ENCODE results near the gene UNK.

UNK gene

DNA sequence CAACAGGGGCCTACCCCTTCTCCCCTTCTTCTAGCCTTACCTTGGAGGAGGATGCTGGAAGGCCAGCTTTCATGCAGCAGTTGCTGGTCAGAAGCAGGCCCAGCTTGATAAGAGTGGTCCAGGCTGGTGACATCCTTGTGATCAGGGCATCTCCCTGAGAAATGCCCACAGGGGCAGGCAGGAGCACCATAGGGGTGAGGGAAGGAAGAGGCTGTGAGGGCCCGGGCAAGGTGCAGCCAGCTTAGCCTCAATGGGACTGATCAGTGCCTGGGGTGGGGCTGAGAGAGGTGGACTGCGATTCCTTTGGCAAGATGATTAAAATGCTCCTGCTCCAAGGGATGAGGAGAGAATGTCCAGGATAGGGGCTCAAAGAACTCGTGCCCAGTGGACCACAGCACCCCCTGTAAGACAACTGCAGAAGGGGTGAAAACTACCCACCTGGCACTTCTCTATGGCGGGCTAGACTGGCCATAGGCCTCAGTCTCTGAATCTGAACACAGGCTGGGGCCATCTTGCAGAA is 10.1 kb upstream of the UNK start:
- peak in 1 of 6 experiments; percentile 43 for DNase-seq

DNA sequence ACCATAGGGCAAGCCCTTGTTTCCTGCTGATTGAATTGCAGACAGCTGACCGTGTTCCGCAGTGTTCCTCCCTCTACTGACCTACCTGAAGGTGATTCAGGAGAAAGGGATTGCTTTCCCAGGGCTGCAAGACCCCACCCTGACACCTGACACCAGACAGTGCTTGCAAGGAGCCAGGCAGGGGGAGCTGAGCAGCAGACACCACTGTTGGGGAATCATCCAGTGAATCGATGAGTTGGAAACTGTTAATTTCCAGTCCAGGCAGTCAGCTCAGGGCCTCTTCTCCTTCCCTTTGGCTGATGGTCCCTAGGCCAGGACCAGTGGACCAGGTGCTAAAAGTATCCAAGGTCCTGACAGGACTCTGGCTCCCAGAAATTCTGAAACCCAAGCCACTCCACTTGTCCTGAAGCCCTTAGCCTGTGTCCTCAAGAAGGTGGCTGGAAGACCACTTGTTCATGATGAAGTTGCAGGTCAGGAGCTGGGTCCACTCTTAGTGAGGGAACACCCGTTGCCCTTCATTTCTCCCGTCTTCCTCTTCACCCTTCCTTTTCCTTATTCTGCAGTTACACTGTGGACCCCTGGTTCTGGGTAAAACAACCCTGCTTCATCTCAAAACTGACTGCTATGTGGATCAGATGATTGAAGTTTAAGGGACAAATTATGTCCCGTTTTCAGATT is 9.5 kb upstream of the UNK start:
- DNase-seq: peak in 2 of 6 experiments; percentile 43 to 45

DNA sequence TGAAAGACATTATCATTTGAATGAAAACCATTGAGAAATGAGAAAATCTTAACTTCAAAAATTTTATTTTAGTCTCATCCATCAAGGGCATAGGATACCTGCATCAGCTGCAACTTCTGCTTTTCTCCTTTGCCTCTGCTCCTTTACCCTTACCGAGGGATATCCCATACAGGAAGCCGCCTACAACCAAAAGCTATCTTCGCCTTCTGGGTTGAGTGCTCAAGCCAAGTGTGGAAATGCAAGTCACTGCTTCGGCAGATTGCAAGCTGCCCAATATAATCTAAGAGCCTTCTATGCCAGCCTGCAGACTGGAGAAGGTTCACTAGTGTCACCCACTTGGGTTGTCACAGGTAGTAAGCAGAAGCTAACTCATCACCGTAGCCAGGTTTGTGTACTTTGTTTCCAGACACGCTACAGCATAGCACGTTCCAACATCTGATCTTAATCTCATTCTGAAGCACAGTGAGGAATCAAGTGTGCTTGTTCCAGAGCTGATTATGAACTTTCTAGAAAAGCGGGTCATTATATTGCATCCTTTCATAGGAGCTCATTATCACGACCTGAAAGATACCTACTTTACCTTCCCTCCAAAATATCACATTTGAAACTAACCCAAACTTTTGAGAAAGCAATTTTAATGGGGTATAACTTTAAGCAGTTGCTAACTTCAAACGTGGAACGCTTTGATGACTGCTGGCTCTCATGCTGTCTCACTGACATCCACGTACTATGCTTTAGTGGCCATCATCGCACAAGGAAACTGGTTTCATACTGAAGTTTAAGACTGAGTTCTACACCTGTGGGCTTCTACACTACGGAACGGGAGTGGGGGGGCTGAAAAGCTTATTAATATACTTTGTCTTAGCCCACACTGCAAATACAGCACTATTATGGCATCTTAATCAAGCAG is 8.0 kb upstream of the UNK start:
- DNase-seq: peak; percentile 24 to 61 (median 30)

DNA sequence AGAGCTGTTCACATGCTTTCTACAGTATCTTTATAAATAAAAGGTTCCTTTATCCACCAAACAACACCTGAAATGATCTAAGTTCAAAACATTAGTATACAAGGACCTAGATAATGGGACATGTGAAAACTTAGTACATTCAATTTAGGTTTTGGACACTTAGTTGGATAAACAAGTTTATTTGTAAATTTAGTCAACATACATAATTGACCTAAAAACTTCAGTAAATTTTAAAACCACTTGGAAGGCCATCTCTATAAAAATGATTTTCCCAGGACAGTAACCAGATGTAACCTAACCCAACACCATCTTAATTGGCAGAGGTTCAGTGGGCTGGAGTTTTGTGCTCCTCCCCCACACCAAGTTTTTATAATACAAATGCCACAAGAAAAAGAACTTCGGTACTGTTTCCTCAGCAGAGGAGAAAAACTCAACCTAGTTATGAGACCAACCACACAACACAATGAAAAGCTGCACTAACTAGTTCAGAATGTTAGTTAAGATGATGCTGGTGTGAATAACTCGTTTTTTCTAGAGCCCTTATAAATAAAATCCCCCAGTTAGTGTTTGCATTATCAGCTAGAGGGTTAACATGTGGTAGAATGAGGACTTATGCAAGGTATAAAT is 7.2 kb upstream of the UNK start:
- DNase-seq: peak in 2 of 6 experiments; percentile 34 to 55

DNA sequence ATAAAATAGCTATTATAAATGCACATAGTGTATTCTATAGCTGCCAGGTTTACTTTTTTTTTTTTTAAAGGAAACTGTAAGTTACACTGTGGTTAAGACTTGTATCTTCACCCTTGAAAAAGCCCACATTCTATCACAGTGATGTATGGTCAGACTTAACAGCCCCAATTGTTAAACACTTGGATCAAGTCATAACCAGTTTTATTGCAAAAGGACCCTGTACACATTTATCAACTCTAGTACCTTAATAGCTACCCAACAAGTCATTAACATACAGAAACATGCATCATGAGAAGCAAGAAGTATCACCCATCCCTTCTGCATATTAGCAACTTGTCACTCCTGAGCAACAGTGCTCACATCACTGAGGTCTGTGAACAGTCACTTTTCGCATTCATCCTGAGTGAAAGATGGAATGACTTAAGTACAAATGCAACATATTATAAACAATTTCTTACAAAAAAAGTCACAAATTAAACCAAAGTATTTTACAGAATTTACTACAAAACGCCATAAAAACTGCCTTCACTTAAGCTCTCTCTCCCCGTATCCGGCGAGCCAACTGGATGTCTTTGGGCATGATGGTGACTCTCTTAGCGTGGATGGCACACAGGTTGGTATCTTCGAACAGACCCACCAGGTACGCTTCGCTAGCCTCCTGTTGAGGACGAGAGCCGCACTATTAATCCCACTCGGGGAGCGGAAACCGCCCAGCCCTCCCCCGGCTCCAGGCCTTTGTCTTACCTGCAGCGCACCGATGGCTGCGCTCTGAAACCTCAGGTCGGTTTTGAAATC is 6.3 kb upstream of the UNK start:
- DNase-seq: peak in 2 of 6 experiments; percentile 22 to 75

GRCh38 chr17:75778861-75779249 is 5.8 kb upstream of the UNK start:
- peak in 5 of 6 experiments; percentile 56 to 79 (median 72) for DNase-seq

DNA sequence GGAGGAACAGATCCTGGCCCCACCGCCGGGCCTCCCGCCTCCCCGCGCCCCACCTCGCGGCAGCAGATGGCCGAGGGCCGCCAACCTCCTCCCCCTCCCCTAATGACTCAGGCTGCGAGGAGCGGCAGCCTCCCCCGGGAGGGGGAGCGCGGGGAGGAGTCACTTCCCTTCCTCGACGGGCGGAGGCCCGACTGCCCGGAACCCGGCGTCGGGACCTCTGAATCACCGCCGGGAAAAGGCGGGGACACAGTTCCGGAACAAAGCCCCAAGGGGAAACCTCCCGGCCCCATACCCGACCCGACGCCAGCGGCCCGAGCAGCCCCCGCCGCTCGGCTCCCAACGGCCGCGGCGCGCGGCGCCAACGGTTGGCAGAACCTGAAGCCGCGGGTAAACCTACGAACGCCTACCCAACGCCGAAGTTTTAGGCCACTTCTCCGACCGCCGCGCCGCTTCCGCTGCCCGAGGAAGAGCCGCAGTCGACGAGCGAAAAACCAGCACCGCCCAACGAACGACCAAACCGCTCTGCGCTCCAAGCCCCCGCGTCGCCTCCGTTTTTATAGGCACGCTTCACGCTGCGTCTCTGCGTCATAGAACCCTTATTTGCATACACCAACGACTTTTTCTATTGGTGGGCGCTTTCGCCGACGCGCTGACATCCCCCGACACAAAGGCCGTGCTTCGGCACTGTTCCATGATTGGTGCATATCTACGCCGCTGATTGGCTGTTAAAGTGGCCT is 5.2 kb upstream of the UNK start:
- DNase-seq: peak; percentile 82 to 98 (median 96)

DNA sequence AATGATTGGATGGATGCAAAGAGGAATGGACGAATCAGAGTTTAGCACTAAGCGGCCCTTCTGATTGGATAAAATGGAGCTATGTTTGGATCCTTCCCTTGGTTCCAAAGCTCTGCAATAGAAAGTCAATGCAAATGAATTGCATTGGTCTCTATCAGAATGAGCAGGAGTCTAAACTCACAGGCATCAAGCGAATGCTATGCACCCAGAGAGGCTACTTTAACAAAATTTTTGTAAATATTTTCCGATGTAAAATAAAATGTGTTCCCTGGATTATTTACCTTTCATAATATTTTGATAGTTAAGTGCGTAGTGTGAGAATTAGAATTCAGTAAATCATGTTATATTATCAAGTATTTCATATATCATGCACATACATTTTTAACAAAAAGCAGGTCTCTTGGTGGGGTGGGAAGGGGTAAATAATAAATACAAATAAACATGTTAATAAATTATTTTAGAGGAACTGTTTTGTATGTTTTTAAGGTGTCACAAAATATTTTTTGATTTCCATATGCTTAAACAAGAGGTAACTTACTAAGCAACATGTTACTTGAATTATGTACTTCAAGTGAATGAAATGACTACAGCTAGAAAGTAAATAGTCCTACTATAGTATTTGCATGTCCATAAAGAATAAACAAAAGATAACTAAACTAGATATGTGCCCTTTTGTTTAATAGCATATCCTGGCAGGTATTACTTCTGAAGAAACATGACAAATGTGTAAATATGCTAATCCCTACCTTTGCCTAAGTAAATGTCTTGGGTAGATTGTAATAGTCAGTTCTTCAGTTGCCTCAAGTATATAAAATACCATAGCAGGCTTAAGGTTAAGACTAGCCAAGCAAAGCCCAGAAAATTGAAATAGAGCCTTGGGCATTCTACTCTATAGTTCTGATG is 4.4 kb upstream of the UNK start:
- no peak for DNase-seq

DNA sequence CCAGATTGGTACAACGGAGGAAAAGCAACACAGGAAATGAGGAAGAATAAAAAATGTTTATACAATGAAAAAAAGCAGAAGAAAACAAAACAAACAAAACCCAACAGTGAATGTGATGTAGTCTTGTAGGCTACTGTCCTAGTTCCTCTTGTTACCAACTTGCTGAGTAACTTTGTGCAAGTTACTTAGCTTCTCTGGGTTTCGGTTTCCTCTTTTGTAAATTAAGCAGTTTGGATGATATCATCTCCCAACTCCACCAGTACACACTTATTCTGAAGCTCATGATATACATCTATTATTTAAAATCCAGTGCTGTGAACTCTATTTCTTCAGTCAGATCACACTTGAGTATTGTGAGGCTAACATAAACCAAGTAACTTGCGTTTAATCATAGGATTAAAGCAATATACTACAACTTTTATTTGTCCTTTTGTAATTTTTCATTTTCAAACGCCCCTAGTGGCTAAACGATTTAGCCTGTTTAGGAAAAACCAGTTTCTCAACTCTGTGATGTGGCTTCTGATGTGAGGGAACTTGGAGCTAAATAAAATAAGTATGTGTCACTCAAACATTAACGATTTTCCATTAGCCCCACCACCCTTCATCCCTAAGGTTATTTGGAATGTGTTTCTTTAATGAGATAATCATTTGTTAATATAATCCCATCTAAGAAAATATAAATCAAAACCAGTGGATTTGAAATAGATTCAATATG is 1.4 kb upstream of the UNK start:
- DNase-seq: peak in 3 of 6 experiments; percentile 61 to 81 (median 71)

DNA sequence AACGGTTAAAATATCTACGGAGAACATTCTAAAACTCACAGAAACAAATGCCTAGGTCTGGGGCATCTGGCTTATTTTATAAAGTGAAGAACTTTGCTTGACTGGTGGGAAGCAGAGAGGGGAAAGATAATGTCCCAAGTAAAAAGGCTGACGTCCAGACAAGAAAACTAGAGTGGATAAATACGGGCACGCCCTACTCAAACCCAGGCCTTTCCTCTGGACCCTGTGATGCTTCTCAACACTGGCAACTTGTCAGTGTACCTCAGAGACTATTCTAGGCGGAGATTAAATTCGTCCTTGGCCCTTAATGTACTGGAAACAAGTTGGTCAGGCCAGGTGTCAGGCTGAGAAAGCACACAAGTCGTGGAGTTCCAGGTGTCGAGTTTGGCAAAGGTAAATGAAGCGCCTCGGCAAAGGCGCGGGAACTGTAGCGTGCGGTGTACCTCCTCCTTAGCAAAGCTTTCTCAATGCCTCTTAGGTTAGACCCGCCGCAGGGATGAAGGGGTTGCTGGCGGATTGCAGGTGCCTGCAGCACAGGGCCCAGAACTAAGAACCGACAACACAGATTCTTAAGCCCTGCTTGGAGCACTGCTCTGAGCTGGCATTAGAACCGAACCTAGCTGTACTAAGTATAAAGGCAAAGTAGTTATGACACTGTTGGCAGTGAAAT is 668 bp upstream of the UNK start:
- DNase-seq: peak in 2 of 6 experiments; percentile 31 to 65

GRCh38 chr17:75785016-75785890 is 647 bp downstream of the UNK start:
- DNase-seq: peak in 3 of 6 experiments; percentile 40 to 96 (median 61)

GRCh38 chr17:75791254-75791653 is 6.6 kb downstream of the UNK start:
- DNase-seq: no peak

DNA sequence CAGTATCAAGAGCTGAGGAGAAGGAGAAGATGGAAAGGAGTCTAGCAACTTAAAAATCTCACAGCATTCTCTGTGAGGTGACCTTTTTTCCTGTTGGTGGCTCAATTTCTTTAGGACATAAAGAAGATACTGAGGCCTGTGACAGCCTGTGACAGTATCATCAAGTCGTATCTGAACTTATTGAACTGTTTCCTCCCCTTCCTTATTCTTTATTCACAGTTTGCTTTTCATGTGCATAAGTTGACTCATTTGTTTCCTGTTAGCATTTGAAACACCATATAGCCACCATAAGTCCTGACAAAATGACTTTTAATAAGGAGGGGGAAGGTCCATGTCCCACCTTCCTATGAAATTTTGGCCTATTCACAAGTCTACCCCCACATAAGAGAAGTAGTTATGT is 8.9 kb downstream of the UNK start:
- DNase-seq: no peak

DNA sequence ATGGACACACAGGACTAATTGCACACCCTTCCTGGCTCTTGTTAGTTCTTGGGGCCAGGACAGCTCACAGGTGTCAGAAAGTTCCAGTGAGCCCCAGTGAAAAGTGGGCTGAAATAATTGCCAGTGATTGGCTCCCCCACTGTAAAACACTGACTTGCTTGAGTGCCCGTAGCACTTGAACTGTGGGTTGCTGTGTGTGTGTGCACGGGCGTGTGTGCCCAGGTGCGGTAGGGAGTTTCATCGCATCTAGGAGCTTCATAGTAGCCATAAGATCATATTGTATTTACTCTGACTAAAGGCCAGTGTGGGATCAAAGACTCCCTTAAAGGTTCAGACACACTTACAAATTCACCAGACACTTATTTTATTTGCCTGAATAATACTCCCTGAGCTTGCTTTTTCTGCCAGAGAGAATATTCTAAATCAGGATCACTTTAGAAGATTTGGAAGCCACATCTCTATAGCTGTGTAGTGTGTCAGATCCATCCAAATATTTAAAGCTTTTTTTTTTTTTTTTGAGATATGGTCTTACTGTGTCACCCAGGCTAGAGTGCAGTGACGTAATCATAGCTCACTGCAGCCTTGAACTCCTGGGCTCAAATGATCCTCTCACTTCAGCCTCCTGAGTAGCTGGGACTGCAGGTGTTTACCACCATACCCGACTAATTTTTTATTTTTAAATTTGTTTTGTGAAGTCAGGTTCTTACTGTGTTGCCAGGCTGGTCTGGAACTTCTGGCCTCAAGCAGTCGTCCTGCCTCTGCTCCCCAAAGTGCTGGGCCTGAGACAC is 11.4 kb downstream of the UNK start:
- DNase-seq: no peak

GRCh38 chr17:75799402-75799801 is 14.8 kb downstream of the UNK start:
- no peak for DNase-seq

- no peak for DNase-seq
Measured at GRCh38 chr17:75803883-75804282, 19.3 kb downstream of the UNK start.

DNA sequence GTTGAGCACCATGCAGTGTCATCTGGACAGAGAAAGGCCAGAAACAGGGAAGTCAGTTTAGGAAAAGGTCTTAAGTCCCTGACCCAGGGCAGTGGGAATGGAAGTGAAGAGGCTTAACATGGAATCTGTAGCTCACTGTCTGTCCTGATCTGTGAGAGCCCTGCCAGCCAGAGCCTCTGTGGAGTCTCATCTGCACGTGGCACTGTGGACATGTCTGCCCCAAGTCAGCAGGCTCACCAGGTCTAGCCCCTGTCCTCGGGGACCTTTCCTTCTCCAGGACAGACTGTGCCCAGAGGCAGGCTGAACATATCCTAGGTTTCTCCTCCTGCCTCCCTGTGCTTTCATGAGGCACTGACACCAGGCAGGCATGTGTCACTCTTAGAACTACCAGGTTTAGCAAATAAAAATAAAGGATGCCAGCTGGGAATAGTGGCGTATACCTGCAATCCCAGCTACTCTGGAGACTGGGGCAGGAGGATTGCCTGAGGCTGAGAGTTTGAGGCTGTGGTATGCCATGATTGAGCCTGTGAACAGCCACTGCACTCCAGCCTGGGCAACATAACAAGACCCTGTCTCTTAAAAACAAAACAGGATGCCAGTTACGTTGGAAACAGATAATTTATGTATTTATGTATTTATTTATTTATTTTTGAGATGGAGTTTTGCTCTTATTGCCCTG is 22.4 kb downstream of the UNK start:
- no peak for DNase-seq
